NCI-H526 (cell line): Measurements from ENCODE around the gene PIGL.
A peak's percentile ranks its signal among the peaks of the same experiment; 100 is the strongest.

Experiments used
- DNase-seq, 2 experiments: peaks; one replicate each; lab custom pipeline; 2025; lab: John Stamatoyannopoulos, UW

The PIGL gene

GRCh38 chr17:16353317-16354174 lies 136.5 kb downstream of the PIGL start, which contains the start of gene CENPV:
Gene CENPV, minus strand, starts transcription at chr17:16353469. Its CDS starts 33 bp downstream, at chr17:16353436.
- peak; percentile 41 to 87 for DNase-seq

GRCh38 chr17:16354585-16354984 lies 137.6 kb downstream of the PIGL start:
- no peak for DNase-seq

DNA sequence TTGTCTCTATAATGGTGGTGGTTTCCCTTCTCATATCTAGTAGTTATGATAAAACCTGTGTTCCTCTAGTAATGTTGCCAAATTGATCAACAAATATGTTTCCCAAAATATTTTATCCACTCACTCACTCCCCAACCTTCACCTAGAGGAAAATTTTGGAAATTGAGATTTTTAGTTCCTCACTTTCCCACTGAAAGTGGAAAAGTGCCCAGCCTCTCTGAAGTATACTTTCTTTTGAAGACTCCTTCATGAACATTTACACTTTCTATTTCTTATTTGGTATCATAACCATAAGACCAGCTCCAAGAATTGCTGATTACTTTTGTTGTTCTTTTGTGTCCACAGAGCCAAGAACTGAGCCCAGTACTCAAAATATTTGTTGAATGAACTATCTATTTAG lies 141.4 kb downstream of the PIGL start:
- DNase-seq = no peak

- DNase-seq = no peak
Observed at GRCh38 chr17:16361874-16362273, 144.9 kb downstream of the PIGL start.

- DNase-seq = peak; percentile 81 to 85
Observed at GRCh38 chr17:16363749-16364536, 146.9 kb downstream of the PIGL start.

- no peak for DNase-seq
Observed at GRCh38 chr17:16364625-16365024, 147.6 kb downstream of the PIGL start.

DNA sequence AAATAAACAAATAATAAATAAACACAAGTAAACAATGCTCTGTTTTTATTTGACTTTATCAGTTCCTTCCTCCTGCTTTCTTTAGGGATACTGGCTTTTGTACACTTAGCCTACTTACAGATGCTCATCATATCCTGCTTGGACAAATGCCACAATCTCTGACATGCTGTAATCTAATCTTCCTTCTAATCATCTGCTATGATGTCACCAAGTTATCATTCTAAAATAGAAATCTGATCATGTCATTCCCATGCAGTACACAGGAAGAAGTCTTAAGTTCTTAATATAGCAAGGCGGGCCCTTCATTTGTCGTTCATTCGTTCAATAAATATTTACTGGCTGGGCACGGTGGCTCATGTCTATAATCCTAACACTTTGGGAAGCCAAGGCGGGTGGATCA lies 154.7 kb downstream of the PIGL start:
- no peak for DNase-seq

GRCh38 chr17:16374146-16374938 lies 157.3 kb downstream of the PIGL start:
- no peak for DNase-seq
